GM19043 (cell line): ENCODE data around the gene ARHGAP42.
"Not testable (repeated sequence)": the region's sequence is repeated elsewhere in the genome, so short reads cannot be mapped to it uniquely, and the experiment has no call there.

Experiments used
- ATAC-seq: cut with Tn5 transposase; IDR thresholded peaks from one replicate; pipeline ENCODE4 v1.9.1; 2021; ENCODE audit warnings: low read depth; ENCODE audit not compliant: unreplicated experiment

The ARHGAP42 gene

GRCh38 chr11:100999756-101000155 lies 312.7 kb downstream of the ARHGAP42 start:
- ATAC-seq: no peak

GRCh38 chr11:101003468-101003867 lies 316.4 kb downstream of the ARHGAP42 start:
- ATAC-seq: no peak

- no peak for ATAC-seq
These were observed 322.0 kb downstream of the ARHGAP42 start for GRCh38 chr11:101008961-101009689.

- no peak for ATAC-seq
These were observed 322.6 kb downstream of the ARHGAP42 start for GRCh38 chr11:101009690-101010055.

- ATAC-seq: no peak
These were observed 323.8 kb downstream of the ARHGAP42 start for GRCh38 chr11:101010899-101011298.

GRCh38 chr11:101011881-101012280 lies 324.8 kb downstream of the ARHGAP42 start:
- ATAC-seq: no peak

- ATAC-seq: not testable (repeated sequence)
These were observed 326.6 kb downstream of the ARHGAP42 start for GRCh38 chr11:101013702-101014101.

- ATAC-seq: no peak
These were observed 327.7 kb downstream of the ARHGAP42 start for GRCh38 chr11:101014600-101015285.

GRCh38 chr11:101019870-101020269 lies 332.8 kb downstream of the ARHGAP42 start:
- ATAC-seq: no peak

- ATAC-seq: no peak
These were observed 335.2 kb downstream of the ARHGAP42 start for GRCh38 chr11:101022256-101022655.

- ATAC-seq: no peak
These were observed 341.6 kb downstream of the ARHGAP42 start for GRCh38 chr11:101028644-101029043.

- no peak for ATAC-seq
These were observed 342.9 kb downstream of the ARHGAP42 start for GRCh38 chr11:101030015-101030414.

GRCh38 chr11:101030692-101031091 lies 343.6 kb downstream of the ARHGAP42 start:
- no peak for ATAC-seq

- no peak for ATAC-seq
These were observed 344.6 kb downstream of the ARHGAP42 start for GRCh38 chr11:101031713-101032112.

- no peak for ATAC-seq
These were observed 345.9 kb downstream of the ARHGAP42 start for GRCh38 chr11:101032991-101033390.

- no peak for ATAC-seq
These were observed 347.0 kb downstream of the ARHGAP42 start for GRCh38 chr11:101034076-101034475.

GRCh38 chr11:101035872-101036271 lies 348.8 kb downstream of the ARHGAP42 start:
- ATAC-seq: no peak
